Activated CD4-positive, alpha-beta T cell treated with anti-CD3 and anti-CD28 coated beads, Interleukin-2, amount 50 U/mL, for 48 hours (primary cell): ENCODE measurements around the gene CCDC200.
"Not testable (repeated sequence)": the region's sequence is repeated elsewhere in the genome, so short reads cannot be mapped to it uniquely, and the experiment has no call there.

ENCODE experiments used
- DNase-seq, 2 experiments: peaks; one replicate each; pipeline ENCODE4 v3.0.0-alpha.2; 2020

CCDC200 gene

DNA sequence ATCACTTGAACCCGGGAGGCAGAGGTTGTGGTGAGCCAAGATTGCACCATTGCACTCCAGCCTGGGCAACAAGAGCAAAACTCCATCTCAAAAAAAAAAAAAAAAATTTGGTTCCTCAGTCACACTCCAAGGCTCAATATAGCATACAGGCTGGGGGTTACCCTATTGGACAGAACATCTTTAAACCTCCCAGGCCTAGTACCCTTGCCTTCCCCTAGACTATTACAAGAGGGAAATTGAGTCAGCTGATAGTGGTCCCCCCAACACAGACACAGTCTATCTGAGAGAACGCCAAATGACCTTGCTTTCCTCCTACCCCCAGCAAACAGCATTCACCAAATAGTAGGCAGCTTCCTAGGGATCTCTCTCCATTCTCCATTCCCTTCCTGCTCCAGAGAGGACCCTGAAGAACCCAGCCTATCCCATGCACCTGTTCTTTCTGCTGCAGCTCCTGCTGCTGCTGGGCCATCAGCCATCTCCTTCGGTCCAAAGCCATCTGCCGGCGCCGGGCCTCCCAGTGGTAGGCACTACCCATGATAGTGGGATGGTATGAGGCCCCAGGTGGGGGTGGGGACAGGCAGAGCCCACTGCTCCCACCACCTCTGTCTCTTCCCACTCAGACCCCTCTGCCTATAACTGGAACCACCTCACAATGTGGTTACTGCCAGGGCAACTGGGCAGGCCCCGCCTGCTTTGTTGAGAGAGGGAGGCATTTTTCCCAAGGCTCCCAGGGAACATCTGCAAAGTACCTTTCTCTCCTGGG lies at the start of gene CCDC200:
CCDC200 (minus strand) TSS at position 604 of the 763 bp plus-strand sequence; CDS start at position 535, 69 bp downstream.
- DNase-seq = not testable (repeated sequence)

DNA sequence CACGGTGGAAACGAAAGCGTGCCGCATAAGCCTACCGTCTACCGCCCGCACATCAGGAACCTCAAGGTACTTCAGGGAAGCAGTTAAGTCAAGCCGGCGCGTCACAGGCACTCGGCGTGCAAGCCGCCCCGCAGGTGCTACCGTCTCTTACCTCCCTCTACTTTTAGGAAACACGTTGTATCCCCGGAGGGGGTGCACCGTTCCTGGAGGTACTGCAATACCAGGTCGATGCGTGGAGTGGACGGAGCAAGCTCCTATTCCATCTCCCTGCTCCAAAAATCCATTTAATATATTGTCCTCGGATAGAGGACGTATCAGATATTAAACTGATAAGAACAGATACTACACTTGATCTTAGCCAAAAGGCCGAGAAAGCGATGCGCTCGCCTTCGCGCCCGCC lies 44.5 kb upstream of the CCDC200 start:
- DNase-seq = not testable (repeated sequence)

DNA sequence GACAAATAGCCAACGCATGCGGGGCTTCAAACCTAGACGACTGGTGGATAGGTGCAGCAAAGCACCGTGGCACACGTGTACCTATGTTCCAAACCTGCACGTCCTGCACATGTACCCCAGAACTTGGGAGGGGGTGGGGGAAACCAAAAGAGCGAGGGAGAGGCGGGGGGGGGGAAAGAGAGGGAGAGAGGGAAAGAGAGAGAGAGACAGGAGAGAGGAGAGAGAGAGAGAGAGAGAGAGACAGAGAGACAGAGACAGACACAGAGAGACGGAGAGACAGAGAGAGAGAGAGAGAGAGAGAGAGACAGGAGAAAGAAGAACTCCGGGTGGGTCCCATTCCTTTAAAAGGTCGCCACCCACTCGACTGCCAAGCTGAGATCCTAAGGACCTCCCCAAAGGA lies 44.1 kb upstream of the CCDC200 start:
- DNase-seq = peak in 1 of 2 experiments; percentile 1

DNA sequence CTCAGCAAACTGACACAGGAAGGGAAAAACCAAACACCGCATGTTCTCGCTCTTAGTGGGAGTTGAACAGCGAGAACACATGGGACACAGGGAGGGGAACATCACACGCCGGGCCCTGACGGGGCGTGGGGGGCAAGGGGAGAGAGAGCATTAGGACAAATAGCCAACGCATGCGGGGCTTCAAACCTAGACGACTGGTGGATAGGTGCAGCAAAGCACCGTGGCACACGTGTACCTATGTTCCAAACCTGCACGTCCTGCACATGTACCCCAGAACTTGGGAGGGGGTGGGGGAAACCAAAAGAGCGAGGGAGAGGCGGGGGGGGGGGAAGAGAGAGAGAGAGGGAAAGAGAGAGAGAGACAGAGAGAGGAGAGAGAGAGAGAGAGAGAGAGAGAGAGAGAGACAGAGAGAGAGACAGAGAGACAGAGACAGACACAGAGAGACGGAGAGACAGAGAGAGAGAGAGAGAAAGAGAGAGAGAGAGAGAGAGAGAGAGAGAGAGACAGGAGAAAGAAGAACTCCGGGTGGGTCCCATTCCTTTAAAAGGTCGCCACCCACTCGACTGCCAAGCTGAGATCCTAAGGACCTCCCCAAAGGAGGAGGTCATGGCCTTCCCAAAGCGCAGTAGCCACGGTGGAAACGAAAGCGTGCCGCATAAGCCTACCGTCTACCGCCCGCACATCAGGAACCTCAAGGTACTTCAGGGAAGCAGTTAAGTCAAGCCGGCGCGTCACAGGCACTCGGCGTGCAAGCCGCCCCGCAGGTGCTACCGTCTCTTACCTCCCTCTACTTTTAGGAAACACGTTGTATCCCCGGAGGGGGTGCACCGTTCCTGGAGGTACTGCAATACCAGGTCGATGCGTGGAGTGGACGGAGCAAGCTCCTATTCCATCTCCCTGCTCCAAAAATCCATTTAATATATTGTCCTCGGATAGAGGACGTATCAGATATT lies 42.4 kb upstream of the CCDC200 start:
- DNase-seq = not testable (repeated sequence)

DNA sequence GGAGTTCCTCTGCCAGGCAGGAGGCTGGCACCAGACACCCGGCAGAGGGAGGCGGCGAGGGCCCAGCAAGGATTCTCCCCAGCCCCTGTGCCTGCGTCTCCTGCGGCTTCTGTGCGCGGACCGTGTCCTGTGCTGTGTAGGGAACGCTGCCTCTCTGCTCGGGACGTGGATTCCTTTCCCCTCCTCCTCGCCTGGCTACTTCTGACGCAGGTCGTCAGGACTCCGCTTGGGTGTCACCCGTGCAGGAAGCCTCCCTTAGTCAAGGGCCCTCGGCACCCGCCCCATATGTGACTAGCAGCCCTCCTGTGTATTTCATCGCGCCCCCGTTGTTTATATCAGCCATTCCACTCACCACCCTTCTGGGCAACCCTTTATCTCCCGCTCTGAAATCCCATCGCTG lies 18.0 kb upstream of the CCDC200 start:
- not testable (repeated sequence) for DNase-seq

DNA sequence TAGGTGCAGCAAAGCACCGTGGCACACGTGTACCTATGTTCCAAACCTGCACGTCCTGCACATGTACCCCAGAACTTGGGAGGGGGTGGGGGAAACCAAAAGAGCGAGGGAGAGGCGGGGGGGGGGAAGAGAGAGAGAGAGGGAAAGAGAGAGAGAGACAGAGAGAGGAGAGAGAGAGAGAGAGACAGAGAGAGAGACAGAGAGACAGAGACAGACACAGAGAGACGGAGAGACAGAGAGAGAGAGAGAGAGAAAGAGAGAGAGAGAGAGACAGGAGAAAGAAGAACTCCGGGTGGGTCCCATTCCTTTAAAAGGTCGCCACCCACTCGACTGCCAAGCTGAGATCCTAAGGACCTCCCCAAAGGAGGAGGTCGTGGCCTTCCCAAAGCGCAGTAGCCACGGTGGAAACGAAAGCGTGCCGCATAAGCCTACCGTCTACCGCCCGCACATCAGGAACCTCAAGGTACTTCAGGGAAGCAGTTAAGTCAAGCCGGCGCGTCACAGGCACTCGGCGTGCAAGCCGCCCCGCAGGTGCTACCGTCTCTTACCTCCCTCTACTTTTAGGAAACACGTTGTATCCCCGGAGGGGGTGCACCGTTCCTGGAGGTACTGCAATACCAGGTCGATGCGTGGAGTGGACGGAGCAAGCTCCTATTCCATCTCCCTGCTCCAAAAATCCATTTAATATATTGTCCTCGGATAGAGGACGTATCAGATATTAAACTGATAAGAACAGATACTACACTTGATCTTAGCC lies 12.4 kb upstream of the CCDC200 start:
- DNase-seq = not testable (repeated sequence)

DNA sequence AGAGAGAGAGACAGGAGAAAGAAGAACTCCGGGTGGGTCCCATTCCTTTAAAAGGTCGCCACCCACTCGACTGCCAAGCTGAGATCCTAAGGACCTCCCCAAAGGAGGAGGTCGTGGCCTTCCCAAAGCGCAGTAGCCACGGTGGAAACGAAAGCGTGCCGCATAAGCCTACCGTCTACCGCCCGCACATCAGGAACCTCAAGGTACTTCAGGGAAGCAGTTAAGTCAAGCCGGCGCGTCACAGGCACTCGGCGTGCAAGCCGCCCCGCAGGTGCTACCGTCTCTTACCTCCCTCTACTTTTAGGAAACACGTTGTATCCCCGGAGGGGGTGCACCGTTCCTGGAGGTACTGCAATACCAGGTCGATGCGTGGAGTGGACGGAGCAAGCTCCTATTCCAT lies 11.2 kb upstream of the CCDC200 start:
- not testable (repeated sequence) for DNase-seq

DNA sequence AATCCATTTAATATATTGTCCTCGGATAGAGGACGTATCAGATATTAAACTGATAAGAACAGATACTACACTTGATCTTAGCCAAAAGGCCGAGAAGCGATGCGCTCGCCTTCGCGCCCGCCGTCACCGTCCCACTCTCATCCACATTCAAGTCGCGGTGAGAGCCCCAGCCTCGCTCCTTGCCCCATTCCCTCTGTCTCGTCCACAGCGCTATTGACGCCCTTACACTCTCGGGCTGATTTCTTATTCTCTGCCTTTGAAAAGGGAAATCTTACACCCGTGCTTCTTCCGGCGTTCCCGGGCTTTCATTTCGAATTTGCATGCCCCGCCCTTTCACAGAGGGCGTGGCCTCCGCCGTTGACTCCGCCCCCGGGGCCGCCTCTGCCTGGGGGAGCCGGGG lies 5.5 kb upstream of the CCDC200 start, which contains the start of gene RNU2-1:
RNU2-1 (minus strand) TSS at position 101 of the 400 bp plus-strand sequence.
- not testable (repeated sequence) for DNase-seq

DNA sequence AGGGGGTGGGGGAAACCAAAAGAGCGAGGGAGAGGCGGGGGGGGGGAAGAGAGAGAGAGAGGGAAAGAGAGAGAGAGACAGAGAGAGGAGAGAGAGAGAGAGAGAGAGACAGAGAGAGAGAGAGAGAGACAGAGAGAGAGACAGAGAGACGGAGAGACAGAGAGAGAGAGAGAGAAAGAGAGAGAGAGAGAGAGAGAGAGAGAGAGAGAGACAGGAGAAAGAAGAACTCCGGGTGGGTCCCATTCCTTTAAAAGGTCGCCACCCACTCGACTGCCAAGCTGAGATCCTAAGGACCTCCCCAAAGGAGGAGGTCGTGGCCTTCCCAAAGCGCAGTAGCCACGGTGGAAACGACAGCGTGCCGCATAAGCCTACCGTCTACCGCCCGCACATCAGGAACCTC lies 4.8 kb upstream of the CCDC200 start:
- not testable (repeated sequence) for DNase-seq

DNA sequence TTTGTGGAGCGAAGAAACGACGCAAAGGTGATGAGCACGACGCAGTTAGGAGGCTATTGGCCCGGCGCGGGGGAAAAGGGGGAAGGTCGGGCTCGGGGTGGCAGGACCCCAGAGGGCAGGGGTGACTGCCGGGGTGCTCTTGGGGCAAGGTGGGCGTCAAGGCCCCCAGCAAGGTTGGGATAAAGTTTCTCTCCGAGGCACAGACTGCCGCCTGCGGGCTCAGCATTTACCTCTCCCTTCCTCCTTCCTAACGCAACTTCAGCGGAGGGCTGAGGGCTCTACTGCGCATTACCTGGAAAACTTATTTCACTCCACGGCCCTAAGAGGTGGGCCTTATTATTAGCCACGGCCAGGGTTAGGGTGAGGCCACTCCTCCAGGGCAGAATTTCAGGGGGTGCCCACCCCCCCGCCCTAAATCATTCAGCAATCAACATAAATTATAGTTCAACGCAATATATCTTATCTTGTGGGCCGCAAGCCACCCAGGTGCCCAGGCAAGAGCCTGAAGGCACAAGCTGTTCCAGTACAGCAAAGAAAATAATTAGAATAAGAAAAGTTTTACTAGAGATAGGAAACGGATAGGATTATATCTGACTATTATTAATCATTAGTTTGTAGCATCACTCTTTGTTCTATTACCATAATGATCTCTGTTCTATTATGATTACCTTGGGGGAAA lies 3.7 kb upstream of the CCDC200 start:
- peak; percentile 35 to 38 for DNase-seq

DNA sequence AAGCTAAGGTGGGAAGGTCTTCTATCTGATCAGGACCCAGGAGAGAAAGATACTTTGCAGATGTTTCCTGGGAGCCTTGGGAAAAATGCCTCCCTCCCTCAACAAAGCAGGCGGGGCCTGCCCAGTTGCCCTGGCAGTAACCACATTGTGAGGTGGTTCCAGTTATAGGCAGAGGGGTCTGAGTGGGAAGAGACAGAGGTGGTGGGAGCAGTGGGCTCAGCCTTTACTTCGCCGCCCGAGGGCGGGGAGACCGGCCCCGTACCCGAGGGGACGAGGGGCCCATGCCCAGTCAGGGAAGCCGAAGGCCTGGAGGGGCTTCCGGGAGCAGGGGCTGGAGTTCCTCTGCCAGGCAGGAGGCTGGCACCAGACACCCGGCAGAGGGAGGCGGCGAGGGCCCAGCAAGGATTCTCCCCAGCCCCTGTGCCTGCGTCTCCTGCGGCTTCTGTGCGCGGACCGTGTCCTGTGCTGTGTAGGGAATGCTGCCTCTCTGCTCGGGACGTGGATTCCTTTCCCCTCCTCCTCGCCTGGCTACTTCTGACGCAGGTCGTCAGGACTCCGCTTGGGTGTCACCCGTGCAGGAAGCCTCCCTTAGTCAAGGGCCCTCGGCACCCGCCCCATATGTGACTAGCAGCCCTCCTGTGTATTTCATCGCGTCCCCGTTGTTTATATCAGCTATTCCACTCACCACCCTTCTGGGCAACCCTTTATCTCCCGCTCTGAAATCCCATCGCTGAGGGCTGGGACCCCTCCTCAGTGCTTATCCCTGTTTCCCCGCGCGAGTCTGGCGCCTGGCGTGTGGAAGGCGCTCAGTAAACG lies 3.0 kb upstream of the CCDC200 start:
- DNase-seq = not testable (repeated sequence)

DNA sequence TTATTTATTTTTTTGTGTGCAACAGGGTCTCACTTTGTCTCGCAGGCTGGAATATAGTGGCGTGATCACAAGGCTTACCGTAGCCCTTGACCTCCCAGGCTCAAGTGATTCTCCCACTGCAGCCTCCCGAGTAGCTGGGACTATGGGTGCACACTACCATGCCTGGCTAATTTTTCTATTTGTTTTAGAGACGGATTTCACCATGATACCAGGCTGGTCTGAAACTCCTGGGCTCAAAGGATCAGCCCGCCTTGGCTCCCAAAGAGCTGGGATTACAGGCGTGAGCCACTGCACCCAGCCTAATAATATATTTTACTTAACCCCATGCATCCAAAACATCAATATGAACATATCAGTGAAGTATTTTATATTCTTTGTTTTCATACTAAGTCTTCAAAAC lies 2.0 kb downstream of the CCDC200 start:
- no peak for DNase-seq

DNA sequence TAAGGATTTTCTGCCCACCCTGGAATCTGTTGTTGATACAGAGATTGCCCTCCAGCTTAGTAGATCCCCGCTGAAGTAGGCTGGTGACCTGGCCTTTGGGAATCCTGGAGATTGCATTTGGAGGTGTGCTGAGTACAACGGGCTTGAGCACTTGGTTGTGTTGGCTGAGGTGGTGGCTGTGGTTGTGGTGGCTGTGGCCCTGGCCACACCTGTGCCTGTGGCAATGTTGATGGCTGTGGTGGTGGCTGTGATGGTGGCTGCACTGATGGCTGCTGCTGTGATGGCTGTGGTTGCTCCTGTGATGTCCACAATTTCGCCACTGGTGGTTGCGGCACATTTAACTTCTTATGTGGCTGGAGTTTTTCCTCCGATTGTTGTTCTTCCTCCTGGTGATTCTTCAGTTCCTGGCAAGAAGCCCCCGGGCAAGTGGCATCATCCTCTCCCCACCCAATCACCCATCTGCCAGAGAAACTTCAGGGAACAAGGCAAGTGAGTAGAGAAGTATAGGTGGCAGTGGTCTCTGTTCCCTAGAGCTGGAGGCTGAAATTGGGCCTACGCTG lies 4.2 kb downstream of the CCDC200 start:
- DNase-seq = no peak

DNA sequence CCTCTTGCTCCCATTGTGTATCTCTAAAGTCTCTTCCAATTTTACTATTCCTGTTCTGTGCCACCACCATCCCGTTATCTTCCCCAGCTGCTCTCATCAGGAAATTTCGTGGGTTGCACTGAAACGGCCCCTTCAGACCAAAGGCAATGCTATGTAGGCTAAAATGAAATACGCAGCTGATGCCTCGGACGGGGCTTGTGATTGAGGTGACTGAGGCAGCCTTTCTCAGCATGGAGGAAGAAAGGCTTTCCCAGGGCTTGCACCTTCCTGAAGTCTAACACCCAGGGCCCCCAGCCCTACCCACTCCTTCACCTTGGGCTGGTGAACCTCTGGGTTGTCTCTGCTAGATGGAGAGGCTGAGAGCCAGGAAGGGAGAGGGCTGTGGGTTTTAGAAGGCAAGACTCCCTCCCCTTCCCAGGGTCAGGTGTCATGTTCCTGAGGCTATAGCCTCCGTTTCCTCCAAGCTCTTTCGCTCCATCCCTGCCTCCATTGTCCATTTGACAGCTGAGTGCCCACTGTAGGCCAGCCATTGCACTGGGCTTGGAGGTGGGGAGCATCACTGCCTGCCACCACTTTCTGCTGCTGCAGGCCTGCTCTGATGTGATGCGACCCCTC lies 7.8 kb downstream of the CCDC200 start:
- no peak for DNase-seq

DNA sequence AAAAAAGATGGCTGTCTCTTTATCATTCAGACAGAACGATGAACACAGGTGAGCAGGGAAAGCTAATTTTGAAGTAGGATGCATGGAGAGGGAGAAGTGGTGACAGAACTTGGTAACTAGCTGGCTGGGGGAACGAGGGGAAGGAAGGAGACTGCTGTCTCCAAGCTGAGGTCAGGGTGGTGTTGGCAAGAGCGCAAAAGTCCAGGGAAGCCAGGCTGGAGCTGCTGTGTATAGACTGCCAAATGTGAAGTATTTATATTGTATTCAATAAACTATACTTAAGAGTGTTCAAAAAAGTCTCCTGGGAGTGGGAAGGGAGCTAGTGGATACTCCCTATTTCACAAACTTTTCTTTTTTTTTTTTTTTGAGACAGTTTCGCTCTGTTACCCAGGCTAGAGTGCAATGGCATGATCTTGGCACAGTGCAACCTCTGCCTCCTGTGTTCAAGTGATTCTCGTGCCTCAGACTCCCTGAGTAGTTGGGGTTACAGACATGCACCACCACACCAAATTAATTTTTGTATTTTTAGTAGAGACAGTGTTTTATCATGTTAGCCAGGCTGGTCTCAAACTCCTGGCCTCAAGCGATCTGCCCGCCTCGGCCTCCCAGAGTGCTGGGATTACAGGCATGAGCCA lies 8.6 kb downstream of the CCDC200 start:
- no peak for DNase-seq

DNA sequence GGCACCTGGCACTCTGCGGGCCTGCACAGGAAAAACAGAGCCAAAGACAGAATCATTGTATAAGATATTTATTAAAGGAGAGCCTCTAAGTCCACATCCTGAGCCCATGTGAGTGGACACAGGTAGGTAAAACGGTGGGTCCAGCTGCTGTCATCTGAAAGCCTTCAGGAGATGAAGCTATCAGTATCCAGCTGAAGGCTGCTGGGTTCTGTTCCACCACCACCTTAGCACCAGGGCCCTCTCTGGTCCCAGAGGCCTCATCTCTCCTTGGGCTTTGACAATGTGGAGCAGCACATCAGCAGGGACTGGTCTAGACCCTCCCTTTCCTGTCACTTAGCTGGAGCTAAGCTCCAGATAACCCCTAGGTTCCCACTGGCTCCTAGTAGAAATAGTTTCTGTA lies 9.4 kb downstream of the CCDC200 start:
- no peak for DNase-seq

DNA sequence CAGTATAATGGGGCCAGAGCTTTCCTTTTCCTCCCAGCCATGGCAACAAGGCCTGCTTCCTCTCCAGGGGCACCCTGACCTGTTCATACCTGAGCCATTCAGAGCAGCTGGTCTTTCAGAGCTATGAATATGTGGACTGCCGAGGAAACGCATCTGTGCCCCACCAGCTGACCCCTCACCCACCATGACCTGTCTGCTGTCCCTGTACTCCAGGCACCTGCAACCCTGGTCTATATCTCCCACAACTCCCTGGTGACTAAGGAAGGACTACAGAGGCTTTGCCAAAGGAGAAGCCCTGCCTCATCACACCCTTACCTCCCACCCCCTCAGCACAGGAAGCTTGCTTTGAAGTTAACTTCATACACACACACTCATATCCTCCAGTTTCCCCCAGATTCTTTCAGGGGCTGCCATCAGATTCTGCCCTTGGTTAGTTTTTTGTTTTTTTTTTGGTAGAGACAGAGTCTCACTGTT lies 10.8 kb downstream of the CCDC200 start:
- DNase-seq = no peak

DNA sequence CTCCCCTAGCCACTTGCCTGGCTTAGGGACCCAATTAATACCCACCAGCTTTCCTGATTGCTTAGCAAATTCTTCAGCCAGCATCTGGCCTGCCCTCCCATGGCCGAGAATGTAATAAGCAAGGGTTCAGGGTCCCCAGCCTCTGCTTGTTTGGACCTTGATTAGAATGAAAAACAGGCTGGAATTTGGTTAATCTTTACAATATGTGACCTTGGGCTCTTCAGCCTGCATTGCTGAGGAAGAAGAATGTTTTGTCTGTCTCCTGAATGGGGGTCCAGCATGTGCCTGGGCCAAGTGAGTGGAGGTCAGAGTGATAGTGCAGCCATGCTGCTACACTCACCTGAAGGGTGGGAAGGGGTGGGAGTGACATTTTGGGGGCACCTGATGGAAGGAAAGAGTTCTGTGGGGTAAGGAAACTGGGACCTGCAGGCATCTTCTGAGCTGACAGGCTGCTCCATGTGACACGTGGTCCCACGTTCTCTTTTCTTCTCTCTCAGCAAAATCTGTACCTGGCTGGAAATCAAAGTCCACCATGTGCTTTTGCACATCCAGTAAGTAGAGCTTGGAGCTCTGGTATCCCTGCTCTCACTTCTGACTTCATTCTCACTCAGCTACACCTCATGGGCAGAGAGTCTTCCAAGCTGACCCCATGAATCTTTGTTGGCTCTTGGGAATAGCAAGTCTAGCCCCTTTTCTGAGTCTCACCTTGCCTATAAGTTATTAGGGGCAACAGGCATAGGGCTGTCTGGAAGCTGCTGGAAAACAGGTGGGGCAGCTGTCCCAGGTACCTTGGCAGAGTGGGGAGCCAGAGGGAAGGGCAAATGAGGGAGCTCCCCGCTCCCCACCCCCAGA lies 11.4 kb downstream of the CCDC200 start:
- DNase-seq = no peak

DNA sequence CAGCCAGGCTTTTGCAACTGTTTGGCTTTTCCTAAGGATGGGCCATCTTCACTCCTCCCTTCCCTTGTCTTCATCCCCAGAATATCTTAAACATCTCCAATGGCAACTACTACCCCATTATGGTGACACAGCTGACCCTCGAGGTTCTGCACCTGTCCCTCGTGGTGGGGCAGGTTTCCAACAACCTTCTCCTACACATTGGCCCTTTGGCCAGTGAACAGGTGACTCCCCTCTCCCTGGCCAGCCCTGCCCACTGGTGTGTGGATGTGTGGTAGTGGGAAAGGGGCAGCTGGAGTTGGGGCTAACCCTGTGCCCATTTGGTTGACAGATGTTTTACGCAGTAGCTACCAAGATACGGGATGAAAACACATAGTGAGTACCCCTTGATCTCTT lies 12.1 kb downstream of the CCDC200 start:
- DNase-seq = no peak
